ENCODE measurements around the gene CYBC1.

Gene CYBC1

DNA sequence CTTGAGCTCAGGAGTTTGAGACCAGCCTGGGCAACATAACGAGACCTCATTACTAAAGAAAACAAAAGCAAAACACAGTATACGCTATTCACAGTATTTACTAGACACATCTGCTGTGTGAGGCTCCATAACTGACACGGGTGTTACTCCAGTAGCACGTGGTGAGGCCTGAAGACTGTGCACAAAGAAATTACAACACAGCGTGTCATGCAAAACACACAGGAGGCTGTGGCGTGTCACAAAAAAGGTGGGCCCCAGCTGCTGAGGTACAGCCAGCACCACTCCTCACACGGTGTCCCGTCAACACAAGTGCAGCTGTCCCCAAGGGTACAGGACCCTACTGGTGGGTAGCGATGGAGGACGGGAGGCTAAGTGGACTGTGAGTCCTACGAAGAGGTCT is 2.7 kb downstream of the CYBC1 start:
- no peak for TF ChIP-seq TAF1 (IDR thresholded peaks at IDR 0.05; ENCODE audit: borderline replicate concordance, insufficient read depth, low read length)
- TF ChIP-seq, protein P1, sequence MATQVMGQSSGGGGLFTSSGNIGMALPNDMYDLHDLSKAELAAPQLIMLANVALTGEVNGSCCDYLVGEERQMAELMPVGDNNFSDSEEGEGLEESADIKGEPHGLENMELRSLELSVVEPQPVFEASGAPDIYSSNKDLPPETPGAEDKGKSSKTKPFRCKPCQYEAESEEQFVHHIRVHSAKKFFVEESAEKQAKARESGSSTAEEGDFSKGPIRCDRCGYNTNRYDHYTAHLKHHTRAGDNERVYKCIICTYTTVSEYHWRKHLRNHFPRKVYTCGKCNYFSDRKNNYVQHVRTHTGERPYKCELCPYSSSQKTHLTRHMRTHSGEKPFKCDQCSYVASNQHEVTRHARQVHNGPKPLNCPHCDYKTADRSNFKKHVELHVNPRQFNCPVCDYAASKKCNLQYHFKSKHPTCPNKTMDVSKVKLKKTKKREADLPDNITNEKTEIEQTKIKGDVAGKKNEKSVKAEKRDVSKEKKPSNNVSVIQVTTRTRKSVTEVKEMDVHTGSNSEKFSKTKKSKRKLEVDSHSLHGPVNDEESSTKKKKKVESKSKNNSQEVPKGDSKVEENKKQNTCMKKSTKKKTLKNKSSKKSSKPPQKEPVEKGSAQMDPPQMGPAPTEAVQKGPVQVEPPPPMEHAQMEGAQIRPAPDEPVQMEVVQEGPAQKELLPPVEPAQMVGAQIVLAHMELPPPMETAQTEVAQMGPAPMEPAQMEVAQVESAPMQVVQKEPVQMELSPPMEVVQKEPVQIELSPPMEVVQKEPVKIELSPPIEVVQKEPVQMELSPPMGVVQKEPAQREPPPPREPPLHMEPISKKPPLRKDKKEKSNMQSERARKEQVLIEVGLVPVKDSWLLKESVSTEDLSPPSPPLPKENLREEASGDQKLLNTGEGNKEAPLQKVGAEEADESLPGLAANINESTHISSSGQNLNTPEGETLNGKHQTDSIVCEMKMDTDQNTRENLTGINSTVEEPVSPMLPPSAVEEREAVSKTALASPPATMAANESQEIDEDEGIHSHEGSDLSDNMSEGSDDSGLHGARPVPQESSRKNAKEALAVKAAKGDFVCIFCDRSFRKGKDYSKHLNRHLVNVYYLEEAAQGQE (IDR thresholded peaks at IDR 0.05; ENCODE audit: insufficient read depth in 1 of 2, low read depth in 2 of 2, low read length in 2 of 2), result no peak
- no peak for TF ChIP-seq POLR2AphosphoS5 (IDR thresholded peaks at IDR 0.05; ENCODE audit: low read depth, low read length)
- no peak for TF ChIP-seq SIN3A (IDR thresholded peaks at IDR 0.05; ENCODE audit: borderline replicate concordance, insufficient read depth, low read length)
- TF ChIP-seq FOXP2 (optimal IDR thresholded peaks at IDR 0.05; ENCODE audit: borderline replicate concordance, extremely low read depth, extremely low read length, insufficient read depth), result no peak

DNA sequence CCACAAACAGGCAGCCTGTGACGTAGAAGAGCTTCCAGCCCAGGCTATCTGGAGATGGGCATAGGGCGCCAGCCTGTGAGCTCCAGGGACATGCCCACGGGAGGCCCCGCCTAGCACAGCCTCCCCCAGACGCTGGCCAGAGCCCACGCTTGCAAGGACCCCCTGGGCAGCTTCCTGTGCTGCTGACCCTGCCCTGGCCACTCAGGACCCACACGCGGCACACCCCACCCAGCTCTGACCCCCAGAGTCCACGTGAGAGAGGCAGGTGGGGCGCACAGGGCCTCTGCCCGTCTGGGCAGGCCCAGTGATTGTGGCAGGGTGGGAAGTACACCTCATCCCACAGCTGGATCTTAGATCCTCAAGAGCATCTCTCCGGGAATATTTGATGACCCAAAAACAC is 3.9 kb downstream of the CYBC1 start:
- TF ChIP-seq POLR2AphosphoS5 (IDR thresholded peaks at IDR 0.05; ENCODE audit: low read depth, low read length) (no peak), TAF1 (IDR thresholded peaks at IDR 0.05; ENCODE audit: borderline replicate concordance, insufficient read depth, low read length) (no peak), SIN3A (IDR thresholded peaks at IDR 0.05; ENCODE audit: borderline replicate concordance, insufficient read depth, low read length) (no peak), FOXP2 (optimal IDR thresholded peaks at IDR 0.05; ENCODE audit: borderline replicate concordance, extremely low read depth, extremely low read length, insufficient read depth) (no peak)
- TF ChIP-seq, protein P1 (IDR thresholded peaks at IDR 0.05; ENCODE audit: insufficient read depth in 1 of 2, low read depth in 2 of 2, low read length in 2 of 2), result no peak

DNA sequence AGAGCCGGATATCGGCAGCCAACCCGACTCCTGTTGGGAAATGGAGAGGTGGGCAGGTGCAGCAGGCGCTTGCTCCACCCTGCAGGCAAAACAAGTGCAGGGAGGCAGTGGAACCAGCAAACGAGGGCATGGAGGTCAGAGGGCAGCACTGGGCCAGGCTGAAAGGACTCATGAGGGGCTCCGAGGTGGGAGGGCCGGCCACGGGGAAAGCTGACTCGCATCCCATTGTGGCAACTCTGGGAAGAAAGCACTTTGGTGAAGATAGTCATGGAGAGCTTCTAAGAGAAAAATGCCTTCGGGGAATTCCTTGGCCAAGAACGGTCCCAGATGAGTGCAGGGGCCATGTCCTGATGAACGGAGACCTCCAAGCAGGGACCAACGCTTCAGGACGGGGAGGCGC is 4.4 kb downstream of the CYBC1 start:
- TF ChIP-seq TAF1 (IDR thresholded peaks at IDR 0.05; ENCODE audit: borderline replicate concordance, insufficient read depth, low read length) (no peak), POLR2AphosphoS5 (IDR thresholded peaks at IDR 0.05; ENCODE audit: low read depth, low read length) (no peak), FOXP2 (optimal IDR thresholded peaks at IDR 0.05; ENCODE audit: borderline replicate concordance, extremely low read depth, extremely low read length, insufficient read depth) (no peak), SIN3A (IDR thresholded peaks at IDR 0.05; ENCODE audit: borderline replicate concordance, insufficient read depth, low read length) (no peak)
- TF ChIP-seq, protein P1 (IDR thresholded peaks at IDR 0.05; ENCODE audit: insufficient read depth in 1 of 2, low read depth in 2 of 2, low read length in 2 of 2), result no peak

DNA sequence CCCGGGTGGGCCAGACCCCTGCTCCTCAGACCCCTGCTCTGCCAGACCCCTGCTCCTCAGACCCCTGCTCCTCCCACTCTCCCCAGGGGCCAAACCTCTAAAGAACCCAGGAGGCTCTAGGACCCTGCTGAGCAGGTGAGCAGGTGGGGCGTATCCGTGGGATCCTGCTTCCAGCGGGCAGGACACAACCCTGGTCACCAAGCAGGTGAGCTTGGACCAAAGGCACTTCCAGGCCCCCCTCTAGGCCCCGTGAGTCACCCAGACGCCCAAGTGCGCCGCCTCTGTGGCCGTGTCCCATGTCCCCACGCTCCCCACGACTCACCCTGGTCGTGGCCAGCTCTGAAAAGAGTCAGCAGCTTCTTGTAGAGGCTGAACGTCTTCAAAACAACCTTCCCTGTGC is 5.0 kb downstream of the CYBC1 start:
- TF ChIP-seq, protein P1 (IDR thresholded peaks at IDR 0.05; ENCODE audit: insufficient read depth in 1 of 2, low read depth in 2 of 2, low read length in 2 of 2), result no peak
- TF ChIP-seq FOXP2 (optimal IDR thresholded peaks at IDR 0.05; ENCODE audit: borderline replicate concordance, extremely low read depth, extremely low read length, insufficient read depth) (no peak), TAF1 (IDR thresholded peaks at IDR 0.05; ENCODE audit: borderline replicate concordance, insufficient read depth, low read length) (no peak), SIN3A (IDR thresholded peaks at IDR 0.05; ENCODE audit: borderline replicate concordance, insufficient read depth, low read length) (no peak), POLR2AphosphoS5 (IDR thresholded peaks at IDR 0.05; ENCODE audit: low read depth, low read length) (no peak)

Data from PFSK-1 (cell line).